Esophagus mucosa (tissue), 1 donor: ENCODE data around the gene MAMDC4. TPM values are rescaled to one million over a fixed set of nuclear protein-coding genes. Genes with fewer than 3 reads are reported as not detected.
"Not testable (repeated sequence)": the region's sequence is repeated elsewhere in the genome, so short reads cannot be mapped to it uniquely, and the experiment has no call there.

Source experiments
- ATAC-seq: fragments of 200-7000 bp; cut with Tn5 transposase; one replicate; pipeline ENCODE4 v1.9.1; 2020
- total RNA-seq: library from RNA; stranded (reverse); gene quantifications from one replicate; pipeline ENCODE4 v1.2.4, GENCODE V29; 2023
- donor health status: DM: yes; HTN: yes; CAD: no.

Gene MAMDC4
- total RNA-seq, 1 donor from 2014 or later: 1.3 TPM

DNA sequence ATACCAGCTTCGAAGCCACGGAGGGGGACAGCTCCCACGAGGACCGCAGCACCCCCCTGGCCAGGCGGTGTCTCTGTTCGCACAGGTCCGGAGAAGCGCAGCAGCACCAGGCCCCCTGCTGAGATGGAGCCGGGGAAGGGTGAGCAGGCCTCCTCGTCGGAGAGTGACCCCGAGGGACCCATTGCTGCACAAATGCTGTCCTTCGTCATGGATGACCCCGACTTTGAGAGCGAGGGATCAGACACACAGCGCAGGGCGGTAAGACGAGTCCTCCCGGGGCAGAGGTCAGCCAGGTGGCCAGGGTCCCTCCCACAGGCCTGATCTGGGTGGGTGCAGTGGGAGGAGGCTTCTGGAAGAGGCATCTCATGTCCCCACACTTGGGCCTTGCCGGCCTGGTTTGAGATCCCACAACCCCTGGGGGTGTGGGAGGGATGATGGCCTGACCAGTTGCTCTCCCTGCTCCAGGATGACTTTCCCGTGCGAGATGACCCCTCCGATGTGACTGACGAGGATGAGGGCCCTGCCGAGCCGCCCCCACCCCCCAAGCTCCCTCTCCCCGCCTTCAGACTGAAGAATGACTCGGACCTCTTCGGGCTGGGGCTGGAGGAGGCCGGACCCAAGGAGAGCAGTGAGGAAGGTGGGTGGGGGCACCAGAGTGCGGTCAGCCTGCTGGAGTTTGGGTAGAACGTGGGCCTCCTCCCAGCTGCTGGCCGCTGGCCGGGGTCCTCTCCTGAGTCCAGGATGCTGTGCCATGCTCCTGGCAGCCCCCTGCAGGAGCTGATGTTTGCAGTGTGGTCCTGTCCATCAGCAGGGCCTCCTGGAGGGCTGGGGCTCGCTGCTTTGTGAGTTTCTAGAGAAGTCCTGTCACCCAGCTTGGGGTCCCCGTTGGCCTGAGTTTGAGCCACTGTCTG is 12.7 kb upstream of the MAMDC4 start:
- no peak for ATAC-seq

DNA sequence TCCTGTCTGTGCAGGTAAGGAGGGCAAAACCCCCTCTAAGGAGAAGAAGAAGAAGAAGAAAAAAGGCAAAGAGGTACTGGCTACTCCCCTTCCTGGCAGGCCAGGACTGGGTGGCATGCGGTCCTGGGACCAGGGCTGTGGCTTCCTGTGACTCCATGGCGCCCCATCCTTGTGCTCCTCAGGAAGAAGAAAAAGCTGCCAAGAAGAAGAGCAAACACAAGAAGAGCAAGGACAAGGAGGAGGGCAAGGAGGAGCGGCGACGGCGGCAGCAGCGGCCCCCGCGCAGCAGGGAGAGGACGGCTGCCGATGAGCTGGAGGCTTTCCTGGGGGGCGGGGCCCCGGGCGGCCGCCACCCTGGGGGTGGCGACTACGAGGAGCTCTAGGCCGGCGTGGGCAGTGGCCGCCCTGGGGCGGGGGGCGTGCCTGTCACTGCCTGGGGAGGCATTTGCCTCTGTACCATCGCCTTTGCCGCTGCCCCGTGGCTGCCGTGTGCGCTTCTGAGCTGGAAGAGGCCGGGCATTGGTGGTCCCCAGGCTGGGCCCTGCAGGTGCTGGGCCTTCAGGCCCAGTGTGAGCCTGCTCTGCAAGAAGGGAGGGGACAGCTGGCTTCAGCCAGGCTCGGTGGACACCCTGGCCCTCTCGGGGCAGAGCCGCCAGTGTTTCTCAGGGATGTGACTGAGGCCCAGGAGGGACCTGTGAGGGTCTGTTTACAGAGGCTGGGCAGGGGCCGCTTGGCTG is 11.8 kb upstream of the MAMDC4 start:
- ATAC-seq: no peak

DNA sequence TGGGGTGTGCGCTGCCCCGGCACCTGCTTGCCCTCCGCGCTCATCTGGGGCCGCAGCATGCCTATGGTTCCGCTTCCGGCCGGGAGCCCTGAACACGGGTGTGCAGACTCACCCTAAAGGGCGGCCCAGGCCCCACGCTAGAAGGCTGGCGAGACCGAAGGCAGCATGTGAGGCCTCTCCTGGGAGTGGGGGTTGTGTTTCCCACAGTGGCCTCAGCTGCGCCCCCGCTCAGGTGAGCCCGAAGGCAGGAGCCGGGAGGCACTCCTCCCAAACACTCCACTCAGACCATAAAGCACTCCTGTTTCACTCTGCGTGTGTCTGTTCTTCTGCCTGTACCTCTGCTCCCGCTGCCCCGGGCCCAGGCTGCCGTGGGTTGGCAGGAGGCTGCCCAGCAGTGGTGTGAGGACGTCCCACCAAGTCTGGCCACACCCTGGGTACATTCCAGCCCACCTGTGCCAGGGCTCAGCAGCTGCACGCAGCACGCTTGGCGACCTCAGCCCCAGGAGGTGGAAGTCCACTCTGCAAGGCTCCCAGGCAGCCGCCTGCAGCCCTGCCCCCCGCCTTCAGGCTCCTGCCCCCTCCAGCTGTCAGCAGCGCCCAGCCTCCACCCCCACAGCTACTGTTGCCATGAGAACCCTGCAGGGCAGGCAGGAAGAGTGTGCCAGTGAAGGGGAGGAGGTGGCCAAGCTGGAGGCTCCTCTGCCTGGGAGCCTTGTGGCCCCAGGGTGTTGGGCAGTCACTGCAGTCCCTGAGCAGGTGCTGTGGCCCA is 11.1 kb upstream of the MAMDC4 start:
- peak; percentile 2 for ATAC-seq

DNA sequence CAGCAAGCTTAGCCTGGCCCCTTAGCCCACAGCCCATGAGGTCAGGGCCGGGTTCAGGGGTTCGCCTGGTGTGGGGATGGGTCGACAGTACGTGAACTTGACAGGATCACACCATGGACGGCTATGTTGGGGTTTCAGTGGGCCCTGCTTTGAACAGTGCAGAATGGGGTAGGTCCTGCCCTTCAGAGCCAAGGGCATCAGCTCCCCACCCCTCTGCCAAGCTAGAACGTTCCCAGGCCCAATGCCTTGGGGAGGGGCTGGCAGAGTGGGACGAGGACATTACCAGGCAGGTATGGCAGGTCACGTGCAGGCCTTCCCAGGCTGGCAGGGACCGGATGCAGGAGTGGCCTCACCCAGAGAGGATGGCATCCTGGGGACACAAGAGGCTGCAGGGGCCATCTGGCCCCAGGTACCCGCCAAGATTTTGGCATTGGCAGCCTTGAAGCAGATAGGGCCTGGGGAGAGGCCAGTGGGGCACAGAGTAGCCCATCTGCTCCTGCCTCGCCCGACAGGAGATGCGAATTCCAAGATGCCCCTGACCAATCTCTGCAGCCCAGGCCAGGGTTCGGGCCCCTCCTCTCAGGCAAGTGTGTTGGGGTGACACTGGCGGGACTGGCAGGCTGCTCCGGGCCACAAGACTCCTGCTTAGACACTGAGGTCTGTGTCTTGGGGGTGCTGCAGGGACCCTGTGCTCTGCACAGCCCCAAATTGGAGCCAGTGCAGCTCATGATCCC is 10.3 kb upstream of the MAMDC4 start:
- peak; percentile 3 for ATAC-seq

DNA sequence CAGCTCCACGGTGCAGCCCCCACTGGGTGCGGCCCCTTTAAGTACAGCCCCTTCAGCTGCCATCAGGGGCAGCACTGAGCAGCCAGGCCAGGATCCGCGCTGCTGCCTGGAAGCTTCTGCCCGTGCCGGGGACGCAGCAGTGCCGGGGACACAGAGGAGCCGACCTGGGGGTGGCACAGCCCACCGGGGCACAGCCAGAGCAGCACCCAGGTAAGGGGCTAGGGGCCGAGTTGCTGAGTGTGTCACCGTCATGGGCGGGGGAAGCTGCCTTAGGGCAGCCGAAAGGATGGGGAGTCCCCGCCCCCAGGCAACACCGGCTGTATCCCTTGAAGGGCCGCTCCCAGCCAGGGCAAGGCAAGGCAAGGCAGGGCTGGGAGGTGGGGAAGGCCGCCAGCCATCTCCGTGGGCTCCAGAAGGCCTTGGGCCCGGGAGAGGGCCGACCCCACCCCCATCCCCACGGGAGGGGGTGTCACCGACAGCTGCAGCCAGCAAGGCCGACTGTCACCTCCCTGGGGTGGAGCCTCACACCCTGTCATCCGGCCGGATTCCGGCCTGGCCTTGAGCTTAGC is 9.7 kb upstream of the MAMDC4 start, which contains the start of gene AJM1:
AJM1 (plus strand) TSS at position 99 of the 569 bp plus-strand sequence. CDS start 1,937 bp downstream, outside the sequence.
- ATAC-seq: peak; percentile 64

DNA sequence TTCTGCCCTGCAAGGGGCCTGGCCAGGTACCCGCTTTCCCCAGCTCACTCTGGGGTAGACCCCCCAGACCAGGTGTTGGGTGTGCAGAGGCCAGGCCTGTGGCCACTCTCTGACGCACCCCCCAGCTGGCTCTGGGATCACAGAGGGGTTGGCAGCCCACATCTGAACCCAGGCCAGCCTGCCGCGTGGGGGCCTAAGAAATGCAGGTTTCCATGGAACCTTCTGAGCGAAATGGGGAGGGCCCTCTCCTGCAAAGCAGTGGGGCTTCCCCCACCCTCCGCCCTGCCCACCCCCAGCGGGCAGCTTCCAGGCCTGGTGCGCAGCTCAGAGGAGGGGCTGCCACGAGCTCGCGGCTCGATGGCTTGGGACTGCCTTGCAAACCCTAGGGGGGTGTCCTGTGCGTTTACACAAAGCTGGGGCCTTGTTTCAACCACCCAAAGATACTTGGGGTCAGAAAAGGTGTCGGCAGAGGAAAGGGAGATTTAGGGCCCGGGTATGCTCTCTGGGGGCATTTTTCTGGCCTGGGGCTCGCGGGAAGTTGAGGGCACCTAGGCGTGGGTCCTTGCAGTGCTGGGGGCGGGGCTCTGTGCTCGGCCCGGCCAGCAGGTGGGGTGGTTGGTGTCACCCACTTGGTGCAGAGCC is 8.9 kb upstream of the MAMDC4 start:
- ATAC-seq: not testable (repeated sequence)

DNA sequence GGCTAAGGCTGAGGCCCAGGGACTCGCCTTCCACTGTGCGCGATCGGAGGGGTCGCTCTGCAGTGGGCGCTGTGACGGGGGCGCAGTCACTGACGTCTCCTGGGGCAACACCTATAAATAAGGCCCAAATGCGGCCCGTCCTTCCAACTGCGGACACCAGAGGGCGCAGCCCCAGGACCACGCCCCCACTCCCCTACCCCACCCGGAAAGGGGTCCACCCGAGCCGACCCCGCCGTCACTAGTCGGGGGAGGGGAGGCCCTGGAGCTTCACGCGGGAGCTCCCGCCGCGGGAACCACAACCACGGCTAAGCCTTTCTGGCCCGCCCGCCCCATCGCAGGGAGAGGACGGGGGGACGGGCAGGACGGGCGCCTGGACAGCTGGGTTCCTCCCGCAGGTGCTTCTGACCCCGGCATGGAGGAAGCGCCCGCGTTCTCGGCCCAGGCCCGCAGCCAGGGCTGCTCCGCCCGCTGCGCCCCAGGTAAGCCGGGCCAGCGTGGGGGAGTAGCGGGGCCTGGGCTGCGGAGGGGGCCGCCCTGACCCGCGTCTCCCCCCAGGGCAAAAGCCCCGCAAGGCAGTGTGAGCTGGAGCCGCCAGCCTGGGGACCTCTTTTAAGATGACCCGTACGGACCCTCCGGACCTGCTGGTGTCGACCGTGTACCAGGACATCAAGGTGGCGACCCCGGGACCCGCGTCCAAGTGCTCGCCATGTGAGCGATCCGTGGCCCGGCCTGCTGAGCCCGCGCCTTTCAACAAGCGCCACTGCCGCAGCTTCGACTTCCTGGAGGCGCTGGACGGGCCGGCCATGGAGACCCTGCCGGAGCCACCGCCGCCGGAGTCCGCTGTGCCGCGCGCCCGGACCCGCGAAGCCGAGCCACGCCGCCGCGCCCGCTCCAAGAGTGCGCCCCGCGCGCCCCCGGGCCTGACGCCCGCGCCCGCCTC is 8.1 kb upstream of the MAMDC4 start:
- ATAC-seq: not testable (repeated sequence)

DNA sequence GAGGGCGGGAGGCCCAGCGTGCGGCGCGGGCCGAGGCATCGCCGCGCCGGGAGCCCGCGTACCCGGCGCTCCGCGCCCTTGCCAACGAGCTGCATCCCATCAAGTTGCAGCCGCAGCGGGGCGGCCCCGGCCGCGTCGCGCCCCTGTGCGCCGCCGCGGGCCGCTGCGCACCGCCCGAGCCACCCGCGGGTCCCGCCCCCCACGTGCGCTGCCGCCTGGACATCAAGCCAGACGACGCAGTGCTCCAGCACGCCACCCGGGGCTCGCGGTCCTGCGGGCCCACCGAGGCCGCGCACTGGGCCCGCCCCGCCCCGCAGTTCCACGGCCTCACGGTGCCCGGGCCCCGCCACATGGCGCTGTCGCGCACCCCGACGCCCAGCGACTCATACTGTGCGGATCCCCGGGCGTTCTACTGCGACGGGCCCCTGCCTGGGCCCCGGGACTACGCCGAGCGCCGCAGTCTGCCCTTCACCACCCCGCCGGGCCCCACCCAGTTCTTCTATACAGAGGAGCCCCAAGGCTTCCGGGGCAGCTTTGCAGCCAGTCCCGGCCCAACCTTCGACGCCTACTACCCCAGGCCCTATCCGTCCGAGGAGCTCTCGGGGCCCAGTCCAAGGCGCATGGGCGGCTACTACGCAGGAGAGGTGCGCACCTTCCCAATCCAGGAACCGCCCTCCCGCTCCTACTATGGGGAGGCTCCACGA is 7.2 kb upstream of the MAMDC4 start:
- ATAC-seq: no peak

DNA sequence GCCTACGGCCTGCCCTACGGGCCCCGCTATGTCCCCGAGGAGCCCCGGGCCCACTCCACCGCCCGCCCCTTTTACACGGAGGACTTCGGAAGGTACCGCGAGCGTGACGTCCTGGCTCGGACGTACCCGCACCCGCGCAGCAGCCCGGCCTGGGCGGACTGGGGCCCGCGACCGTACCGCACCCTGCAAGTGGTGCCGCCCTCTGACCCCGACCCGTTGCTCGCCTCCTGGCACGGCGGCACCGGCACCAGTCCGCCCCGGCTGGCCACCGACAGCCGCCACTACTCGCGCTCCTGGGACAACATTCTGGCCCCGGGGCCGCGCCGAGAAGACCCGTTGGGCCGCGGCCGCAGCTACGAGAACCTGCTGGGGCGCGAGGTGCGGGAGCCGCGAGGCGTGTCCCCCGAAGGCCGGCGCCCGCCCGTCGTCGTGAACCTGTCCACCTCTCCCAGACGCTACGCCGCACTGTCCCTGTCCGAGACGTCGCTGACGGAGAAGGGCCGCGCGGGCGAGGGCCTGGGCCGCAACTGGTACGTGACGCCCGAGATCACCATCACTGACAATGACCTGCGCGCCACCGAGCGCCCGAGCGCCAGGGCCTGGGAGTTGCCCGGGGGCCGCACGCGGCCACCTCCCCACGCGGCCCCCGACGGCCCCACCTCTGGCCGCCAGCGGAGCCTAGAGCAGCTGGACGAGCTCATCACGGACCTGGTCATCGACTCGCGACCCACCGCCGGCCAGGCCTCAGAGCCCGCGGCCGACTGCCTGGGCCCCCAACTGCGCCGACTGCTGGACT is 6.5 kb upstream of the MAMDC4 start:
- no peak for ATAC-seq

DNA sequence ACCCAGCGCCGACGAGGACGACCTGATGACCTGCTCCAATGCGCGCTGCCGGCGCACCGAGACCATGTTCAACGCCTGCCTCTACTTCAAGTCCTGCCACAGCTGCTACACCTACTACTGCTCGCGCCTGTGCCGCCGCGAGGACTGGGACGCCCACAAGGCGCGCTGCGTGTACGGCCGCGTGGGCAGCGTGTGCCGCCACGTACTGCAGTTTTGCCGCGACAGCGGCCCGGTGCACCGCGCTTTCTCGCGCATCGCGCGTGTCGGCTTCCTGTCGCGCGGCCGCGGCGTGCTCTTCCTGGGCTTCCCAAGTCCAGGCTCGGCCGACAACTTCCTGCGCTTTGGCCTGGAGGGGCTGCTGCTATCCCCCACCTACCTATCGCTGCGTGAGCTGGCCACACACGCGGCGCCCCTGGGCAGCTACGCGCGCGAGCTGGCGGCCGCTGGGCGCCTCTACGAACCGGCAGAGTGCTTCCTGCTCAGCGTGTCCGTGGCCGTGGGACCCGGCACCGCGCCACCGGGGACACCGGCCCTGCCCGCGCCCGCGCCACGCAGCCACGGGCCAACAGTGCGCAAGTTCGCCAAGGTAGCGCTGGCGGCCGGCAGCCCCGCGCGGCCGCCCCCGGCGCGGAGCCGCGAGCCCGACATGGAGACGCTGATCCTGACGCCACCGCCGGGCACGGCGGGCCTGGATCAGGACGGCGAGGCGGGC is 5.6 kb upstream of the MAMDC4 start:
- ATAC-seq: no peak

DNA sequence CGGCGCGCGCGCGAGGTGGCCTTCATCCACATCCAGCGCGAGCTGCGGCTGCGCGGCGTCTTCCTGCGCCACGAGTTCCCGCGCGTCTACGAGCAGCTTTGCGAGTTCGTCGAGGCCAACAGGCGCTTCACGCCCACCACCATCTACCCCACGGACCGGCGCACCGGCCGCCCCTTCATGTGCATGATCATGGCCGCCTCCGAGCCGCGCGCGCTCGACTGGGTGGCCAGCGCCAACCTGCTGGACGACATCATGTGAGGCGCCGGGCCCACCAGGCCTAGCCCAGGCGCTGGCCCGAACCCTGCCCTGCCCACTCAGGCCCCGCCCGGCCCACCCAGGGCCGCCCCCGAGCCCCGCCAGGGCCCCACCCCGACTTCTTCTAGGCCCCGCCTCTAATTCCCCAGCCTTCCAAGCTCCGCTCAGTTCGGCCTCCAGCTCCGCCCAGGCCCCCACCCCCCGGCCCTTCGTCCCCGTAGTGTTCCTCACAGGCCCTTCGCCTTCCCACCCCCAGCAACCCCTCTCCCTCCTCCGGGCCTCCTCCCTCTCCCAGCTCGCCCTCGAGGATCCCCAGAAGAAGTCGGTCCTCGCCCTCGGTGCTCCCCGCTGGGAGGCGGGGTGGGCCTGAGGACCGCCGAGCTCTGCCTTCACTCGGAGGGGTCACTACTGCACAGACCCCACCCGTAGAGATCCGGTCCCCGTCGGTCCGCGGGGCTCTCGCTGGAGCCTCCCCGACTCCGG is 4.9 kb upstream of the MAMDC4 start:
- ATAC-seq: peak; percentile 16

DNA sequence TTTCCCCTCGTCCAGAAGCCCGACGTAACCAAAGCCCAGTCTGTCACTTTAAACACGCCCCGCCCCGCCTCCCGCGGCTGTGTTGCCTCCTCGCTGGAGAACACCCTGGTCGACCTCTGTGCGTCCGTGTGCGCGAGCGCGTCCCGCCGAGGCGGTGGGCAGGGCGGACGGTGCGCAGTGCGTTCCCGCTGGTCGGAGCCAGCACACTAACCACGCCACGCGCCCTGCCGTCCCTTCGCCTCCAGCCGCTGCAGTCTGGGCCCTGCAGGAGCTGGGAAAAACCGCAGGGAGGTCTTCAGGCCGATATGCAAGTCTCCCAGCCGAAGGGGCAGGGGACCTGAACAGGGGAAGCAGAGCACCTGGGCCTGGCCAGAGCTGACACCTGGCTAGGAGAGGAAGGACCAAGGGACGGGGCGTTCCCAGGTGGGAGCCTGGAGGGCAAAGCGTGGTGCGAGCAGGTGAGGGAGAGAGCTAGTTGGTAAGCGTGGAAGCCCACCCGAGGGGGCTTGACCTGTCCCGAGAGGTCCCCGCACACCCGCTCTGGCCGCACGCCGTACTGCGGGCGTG is 4.2 kb upstream of the MAMDC4 start:
- peak; percentile 52 for ATAC-seq

DNA sequence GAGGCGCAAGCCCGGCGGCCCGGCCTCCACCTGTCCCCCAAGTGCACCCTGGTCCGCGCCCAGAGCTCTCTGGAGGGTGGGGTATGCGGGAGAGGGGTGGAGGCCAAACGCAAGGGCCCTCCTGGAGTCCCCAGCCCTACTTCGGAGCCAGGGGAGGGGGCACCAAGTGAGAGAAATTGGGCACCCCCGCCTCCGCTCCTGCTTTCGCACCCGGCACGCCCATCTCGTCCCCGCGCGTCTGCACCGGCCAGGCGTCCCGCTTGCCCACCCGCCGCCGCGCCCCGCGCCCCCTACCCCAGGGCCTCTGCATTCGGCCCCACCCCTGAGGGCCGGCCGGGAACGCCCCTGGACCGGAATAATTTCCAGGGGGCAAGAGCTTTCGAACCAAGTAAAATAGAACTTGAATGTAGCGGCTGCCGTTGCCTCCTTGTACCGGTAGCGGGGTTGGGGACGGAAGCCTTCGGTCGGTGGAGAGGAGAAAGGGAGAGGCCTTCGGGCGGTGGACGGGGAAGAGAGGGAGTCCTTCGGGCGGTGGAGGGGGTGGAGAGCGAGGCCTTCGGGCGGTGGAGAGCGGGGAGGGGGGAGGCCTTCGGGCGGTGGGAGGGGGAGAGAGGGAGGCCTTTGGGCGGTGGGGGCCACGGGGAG is 3.6 kb upstream of the MAMDC4 start:
- peak; percentile 1 for ATAC-seq

DNA sequence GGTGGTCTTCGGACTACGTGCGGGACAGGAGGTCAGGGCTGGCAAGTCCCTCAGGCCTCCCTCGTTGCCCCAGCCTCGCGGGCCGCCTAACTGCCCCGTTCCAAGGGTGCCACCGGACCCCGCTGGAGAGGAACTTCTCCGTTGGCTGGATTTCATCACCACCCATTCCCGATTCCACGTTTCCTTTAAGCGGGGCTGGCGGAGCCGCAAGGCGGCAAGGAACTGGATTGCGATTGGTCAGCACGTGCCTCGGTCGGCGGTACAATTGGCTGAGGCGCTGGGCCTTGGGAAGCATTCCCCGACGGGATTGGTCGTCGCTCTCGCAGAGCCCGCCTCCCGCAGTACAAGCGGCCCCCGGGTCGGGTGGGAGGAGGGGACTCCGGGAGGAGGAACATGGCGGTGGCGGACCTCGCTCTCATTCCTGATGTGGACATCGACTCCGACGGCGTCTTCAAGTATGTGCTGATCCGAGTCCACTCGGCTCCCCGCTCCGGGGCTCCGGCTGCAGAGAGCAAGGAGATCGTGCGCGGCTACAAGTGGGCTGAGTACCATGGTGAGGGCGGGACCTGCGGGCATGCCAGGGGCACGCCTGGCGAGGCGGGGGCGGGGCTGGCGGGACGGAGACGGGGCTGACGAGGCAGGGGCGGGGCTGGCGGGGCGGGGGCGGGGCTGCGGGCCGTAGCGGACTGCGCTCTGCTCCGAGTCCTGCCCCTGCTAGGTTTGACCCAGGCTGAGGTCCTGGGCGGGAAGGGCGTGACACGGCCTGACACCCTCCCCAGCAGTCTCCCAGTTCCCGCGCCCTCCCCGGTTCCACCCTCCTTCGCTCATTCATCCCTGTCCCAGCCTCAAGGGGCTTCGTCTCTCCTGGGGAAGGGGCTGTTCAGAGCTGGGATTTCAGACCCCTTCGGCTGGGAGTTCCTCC is 2.8 kb upstream of the MAMDC4 start, which contains the start of gene PHPT1:
PHPT1 (plus strand) TSS at position 372 of the 922 bp plus-strand sequence; CDS start at position 394, 22 bp downstream.
- peak; percentile 82 for ATAC-seq
